ENCODE results near the gene ZWINT. TPM values are rescaled to one million over a fixed set of nuclear protein-coding genes. Genes with fewer than 3 reads are reported as not detected.

Gene ZWINT
- 9.6 to 21.8 TPM (median 10.2 TPM) in 3 replicates for total RNA-seq
- long read RNA-seq, transcript ZWINT-203 (9 exons, 1,872 nt): major isoform, 20 of 38 reads
- long read RNA-seq, partial matches to known transcripts: 6 of 38 reads
- long read RNA-seq, other reads (novel, unspliced or antisense): 6 of 38 reads

GRCh38 chr10:56360967-56361612, at the start of gene ZWINT:
TSS of gene ZWINT (minus strand) at chr10:56361259. CDS start at chr10:56361236, 23 bp downstream.
- H3K4me1 Mint-ChIP-seq (ENCODE audit: low read depth): peaks cover 17% of the 10 kb centered on the region
- peak within 1 kb of the TSS; percentile 92 for H3K4me3 Mint-ChIP-seq (ENCODE audit: unreplicated experiment)
- H3K27me3 Mint-ChIP-seq (ENCODE audit: low read depth): no peaks in the 10 kb centered on the region
- H3K9me3 Mint-ChIP-seq (ENCODE audit: low read depth): no peaks in the 10 kb centered on the region
- peak within 1 kb of the TSS; percentile 84 for H3K27ac Mint-ChIP-seq (ENCODE audit: unreplicated experiment)
- H3K36me3 Mint-ChIP-seq (ENCODE audit: low read depth): peaks cover 5% of the 10 kb centered on the region
- no peak for TF ChIP-seq CTCF (IDR thresholded peaks at IDR 0.05)
- peak; percentile 97 for DNase-seq (ENCODE audit: low spot score)

GRCh38 chr10:56383806-56384205, 22.7 kb upstream of the ZWINT start:
- Mint-ChIP-seq H3K9me3 (ENCODE audit: low read depth) (peaks cover 13% of the 10 kb centered on the region), H3K4me1 (ENCODE audit: low read depth) (no peaks in the 10 kb centered on the region), H3K4me3 (ENCODE audit: unreplicated experiment) (no peak overlapping the region), H3K27me3 (ENCODE audit: low read depth) (peaks cover 2% of the 10 kb centered on the region), H3K36me3 (ENCODE audit: low read depth) (no peaks in the 10 kb centered on the region), H3K27ac (ENCODE audit: unreplicated experiment) (no peak overlapping the region)
- no peak for TF ChIP-seq CTCF (IDR thresholded peaks at IDR 0.05)
- no peak for DNase-seq (ENCODE audit: low spot score)

GRCh38 chr10:56370217-56371113, 9.4 kb upstream of the ZWINT start:
- no peaks in the 10 kb centered on the region for H3K36me3 Mint-ChIP-seq (ENCODE audit: low read depth)

GRCh38 chr10:56360583-56360966, 484 bp downstream of the ZWINT start:
- Mint-ChIP-seq H3K36me3 (ENCODE audit: low read depth) (peaks cover 5% of the 10 kb centered on the region), H3K9me3 (ENCODE audit: low read depth) (no peaks in the 10 kb centered on the region), H3K4me1 (ENCODE audit: low read depth) (peaks cover 17% of the 10 kb centered on the region), H3K27ac (ENCODE audit: unreplicated experiment) (peak overlapping the region; percentile 74), H3K4me3 (ENCODE audit: unreplicated experiment) (peak overlapping the region; percentile 92), H3K27me3 (ENCODE audit: low read depth) (no peaks in the 10 kb centered on the region)
- DNase-seq (ENCODE audit: low spot score): no peak
- TF ChIP-seq CTCF (IDR thresholded peaks at IDR 0.05): no peak

More at GRCh38 chr10:56370217-56371113, 9.4 kb upstream of the ZWINT start:
- peaks cover 22% of the 10 kb centered on the region for H3K9me3 Mint-ChIP-seq (ENCODE audit: low read depth)
- DNase-seq (ENCODE audit: low spot score): no peak
- H3K27ac Mint-ChIP-seq (ENCODE audit: unreplicated experiment): no peak overlapping the region
- H3K4me1 Mint-ChIP-seq (ENCODE audit: low read depth): no peaks in the 10 kb centered on the region
- H3K27me3 Mint-ChIP-seq (ENCODE audit: low read depth): no peaks in the 10 kb centered on the region
- TF ChIP-seq CTCF (IDR thresholded peaks at IDR 0.05): no peak
- no peak overlapping the region for H3K4me3 Mint-ChIP-seq (ENCODE audit: unreplicated experiment)

- Mint-ChIP-seq H3K4me1 (ENCODE audit: low read depth) (peaks cover 17% of the 10 kb centered on the region), H3K27ac (ENCODE audit: unreplicated experiment) (no peak overlapping the region), H3K36me3 (ENCODE audit: low read depth) (peaks cover 5% of the 10 kb centered on the region), H3K9me3 (ENCODE audit: low read depth) (no peaks in the 10 kb centered on the region), H3K4me3 (ENCODE audit: unreplicated experiment) (peak overlapping the region; percentile 92), H3K27me3 (ENCODE audit: low read depth) (no peaks in the 10 kb centered on the region)
- no peak for TF ChIP-seq CTCF (IDR thresholded peaks at IDR 0.05)
- no peak for DNase-seq (ENCODE audit: low spot score)
These were observed 1.2 kb downstream of the ZWINT start for GRCh38 chr10:56359837-56360236.

All from chondrocyte (in vitro differentiated cells).